HepG2 (cell line): Measurements from ENCODE around the gene GNGT2. TPM values are rescaled to one million over a fixed set of nuclear protein-coding genes. Genes with fewer than 3 reads are reported as not detected.

Source experiments
- BCLAF1 ChIP-seq: fragments of 450-650 bp; IDR thresholded peaks from 2 replicates; pipeline ENCODE4 v1.6.1; 2017; ENCODE audit warnings: mild to moderate bottlenecking
- BRD4 ChIP-seq: sonication (generic); formaldehyde crosslinking; IDR thresholded peaks from 2 replicates; pipeline ENCODE4 v1.4.0; 2020; ENCODE audit warnings: missing genetic modification reagents
- CHCHD3 ChIP-seq: sonication (generic); formaldehyde crosslinking; IDR thresholded peaks from 2 replicates; pipeline ENCODE4 v1.8.0; 2022; ENCODE audit warnings: mild to moderate bottlenecking, missing genetic modification reagents, moderate library complexity
- CSRNP1 ChIP-seq: sonication (generic); formaldehyde crosslinking; IDR thresholded peaks from 2 replicates; pipeline ENCODE4 v1.8.1; 2023; ENCODE audit warnings: mild to moderate bottlenecking, missing genetic modification reagents
- KIAA2018 ChIP-seq: sonication (generic); formaldehyde crosslinking; IDR thresholded peaks from 2 replicates; pipeline ENCODE4 v1.5.0; 2020; ENCODE audit warnings: mild to moderate bottlenecking, missing genetic modification reagents, borderline replicate concordance
- SIN3B ChIP-seq: fragments of 150-350 bp; IDR thresholded peaks from 2 replicates; pipeline ENCODE4 v1.6.1; 2014; ENCODE audit warnings: low read length
- SP140L ChIP-seq: sonication (generic); formaldehyde crosslinking; IDR thresholded peaks from 2 replicates; pipeline ENCODE4 v1.4.0; 2020; ENCODE audit warnings: missing genetic modification reagents, borderline replicate concordance
- SSRP1 ChIP-seq: IDR thresholded peaks from 2 replicates; pipeline ENCODE4 v1.6.1; 2016; ENCODE audit warnings: control low read depth
- ZFP36L1 ChIP-seq: sonication (generic); formaldehyde crosslinking; IDR thresholded peaks from 2 replicates; pipeline ENCODE4 v1.8.0; 2022; ENCODE audit warnings: mild to moderate bottlenecking, missing genetic modification reagents, moderate library complexity
- ZGPAT ChIP-seq: IDR thresholded peaks from 2 replicates; pipeline ENCODE4 v1.6.1; 2016; ENCODE audit warnings: mild to moderate bottlenecking
- ZNF333 ChIP-seq: sonication (generic); formaldehyde crosslinking; IDR thresholded peaks from 2 replicates; pipeline ENCODE4 v1.4.0; 2020; ENCODE audit warnings: mild to moderate bottlenecking, missing genetic modification reagents, borderline replicate concordance
- ZNF589 ChIP-seq: sonication (generic); formaldehyde crosslinking; conservative IDR thresholded peaks from 2 replicates; pipeline ENCODE4 v1.8.0; 2022; ENCODE audit warnings: mild to moderate bottlenecking, moderate library complexity, missing genetic modification reagents
- ZNF713 ChIP-seq: sonication (generic); formaldehyde crosslinking; IDR thresholded peaks from 2 replicates; pipeline ENCODE4 v1.4.0; 2020; ENCODE audit warnings: mild to moderate bottlenecking, missing genetic modification reagents
- polyA plus RNA-seq, 8 experiments: library from polyadenylated mRNA; depleted of rRNA in 3 of 8; stranded (reverse) in 7 of 8; unstranded in 1 of 8; fragments of >200 nt; fragmentation: Illumina TruSeq in 4 of 8; extraction: Trizol in 4 of 8; gene quantifications; 2 replicates each; pipeline versions ENCODE4 v1.2.1 to v1.2.3, GENCODE V29; 2011 to 2016; ENCODE audit warnings: low read depth in 4 of 8, missing spikeins in 1 of 8, mixed read lengths in 1 of 8; ENCODE audit not compliant: insufficient read depth in 1 of 8
- total RNA-seq, 5 experiments: library from RNA; depleted of rRNA; stranded (reverse); fragments of >200 nt; fragmentation: Illumina TruSeq; extraction: Trizol; gene quantifications; 2 replicates each; pipeline ENCODE4 v1.2.3, GENCODE V29; 2016; ENCODE audit warnings: low read depth in 1 of 5

GNGT2 gene
- total and polyA plus RNA-seq, 2 of the 13 experiments (the other 11 are each of a cell fraction or from before 2014, with no cell fraction given) = not detected

- TF ChIP-seq CHCHD3 (no peak), BRD4 (CRISPR knock-in tag) (no peak), CSRNP1 (CRISPR knock-in tag) (no peak), ZNF713 (CRISPR knock-in tag) (no peak), BCLAF1 (no peak), ZFP36L1 (CRISPR knock-in tag) (no peak), SSRP1 (CRISPR knock-in tag) (no peak), ZGPAT (CRISPR knock-in tag) (no peak; the same call in 1 of the 2 replicates), KIAA2018 (no peak), SIN3B (no peak), ZNF333 (CRISPR knock-in tag) (no peak), ZNF589 (no peak), SP140L (CRISPR knock-in tag) (no peak)
These were observed 20.5 kb upstream of the GNGT2 start, which contains the start of gene PHOSPHO1 (continued) for GRCh38 chr17:49230636-49231562.
